ENCODE measurements around the gene RFPL3. TPM values are rescaled to one million over a fixed set of nuclear protein-coding genes. Genes with fewer than 3 reads are reported as not detected.

Gene RFPL3
- total RNA-seq, 1 experiment from 2014 or later, result not detected

DNA sequence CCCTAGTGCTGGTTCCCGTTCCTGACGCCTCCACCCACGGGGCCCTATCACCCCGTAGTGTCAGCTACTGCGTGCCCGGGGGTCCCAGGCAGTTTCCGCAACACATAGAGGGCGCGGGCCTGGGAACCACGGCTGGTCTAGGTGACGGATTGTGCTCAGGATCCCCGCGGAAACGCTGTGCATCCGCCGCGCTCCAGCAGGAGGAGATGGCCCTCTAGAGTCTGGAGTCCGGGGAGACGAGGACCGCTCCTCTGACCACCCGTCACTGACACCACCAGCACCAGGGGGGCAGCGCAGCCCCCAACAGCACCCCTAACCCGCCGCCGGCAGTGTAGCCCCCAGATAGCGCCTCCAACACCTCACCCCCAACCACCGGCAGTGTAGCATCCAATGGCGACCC, 4.4 kb upstream of the RFPL3 start:
- H3K79me2 ChIP-seq (ENCODE audit: low read length), result no peaks in the 10 kb centered on the region
- no peaks in the 10 kb centered on the region for H3F3A ChIP-seq (ENCODE audit: low read length, unreplicated experiment)
- POLR2A ChIA-PET (ENCODE audit: unreplicated experiment), result no interaction called here
- H3K27me3 ChIP-seq (ENCODE audit: low read length), result no peaks in the 10 kb centered on the region
- no peaks in the 10 kb centered on the region for H3K4me1 ChIP-seq (ENCODE audit: insufficient read depth, low read length)
- no peak overlapping the region for H2AFZ ChIP-seq (ENCODE audit: low read length)
- H3K9ac ChIP-seq (ENCODE audit: low read length), result no peak overlapping the region
- CTCF ChIA-PET, result no interaction called here
- BruUV-seq (replicated peaks), result no TSS peak
- H3K4me2 ChIP-seq (ENCODE audit: low read length), result no peak overlapping the region
- no peak overlapping the region for H3K4me3 ChIP-seq (ENCODE audit: low read length)
- no peak for ATAC-seq
- H3K9me3 ChIP-seq (ENCODE audit: low read length), result no peaks in the 10 kb centered on the region
- no peak for TF ChIP-seq EZH2 (IDR thresholded peaks at IDR 0.05; ENCODE audit: low read length, unreplicated experiment)
- no peak for TF ChIP-seq EZH2phosphoT487 (IDR thresholded peaks at IDR 0.05; ENCODE audit: borderline replicate concordance, low read length)
- TF ChIP-seq CTCF (conservative IDR thresholded peaks at IDR 0.05; ENCODE audit: low read depth, low read length), result no peak
- no peaks in the 10 kb centered on the region for H4K20me1 ChIP-seq (ENCODE audit: low read length)
- H3K27ac ChIP-seq (ENCODE audit: low read length), result no peak overlapping the region
- no peaks in the 10 kb centered on the region for H3K9me2 ChIP-seq (replicated peaks; ENCODE audit: low read length)
- intact Hi-C loops (cut with micrococcal nuclease), result no loop called here
- H3K36me3 ChIP-seq (ENCODE audit: low read depth, low read length), result no peaks in the 10 kb centered on the region
- no peak for DNase-seq

- Histone ChIP-seq H3F3A (ENCODE audit: low read length, unreplicated experiment) (no peaks in the 10 kb centered on the region), H3K9me3 (ENCODE audit: low read length) (no peaks in the 10 kb centered on the region), H3K27ac (ENCODE audit: low read length) (no peak overlapping the region), H3K4me2 (ENCODE audit: low read length) (no peak overlapping the region), H3K4me1 (ENCODE audit: insufficient read depth, low read length) (no peaks in the 10 kb centered on the region), H2AFZ (ENCODE audit: low read length) (no peak overlapping the region), H3K27me3 (ENCODE audit: low read length) (no peaks in the 10 kb centered on the region), H3K9ac (ENCODE audit: low read length) (no peak overlapping the region), H3K79me2 (ENCODE audit: low read length) (no peaks in the 10 kb centered on the region), H3K36me3 (ENCODE audit: low read depth, low read length) (no peaks in the 10 kb centered on the region), H3K4me3 (ENCODE audit: low read length) (no peak overlapping the region), H3K9me2 (replicated peaks; ENCODE audit: low read length) (no peaks in the 10 kb centered on the region), H4K20me1 (ENCODE audit: low read length) (no peaks in the 10 kb centered on the region)
- BruUV-seq (replicated peaks), result no TSS peak
- TF ChIP-seq CTCF (conservative IDR thresholded peaks at IDR 0.05; ENCODE audit: low read depth, low read length) (no peak), EZH2phosphoT487 (IDR thresholded peaks at IDR 0.05; ENCODE audit: borderline replicate concordance, low read length) (no peak), EZH2 (IDR thresholded peaks at IDR 0.05; ENCODE audit: low read length, unreplicated experiment) (no peak)
- ATAC-seq, result no peak
- CTCF ChIA-PET, result no interaction called here
- no peak for DNase-seq
- POLR2A ChIA-PET (ENCODE audit: unreplicated experiment), result no interaction called here
- intact Hi-C loops (cut with micrococcal nuclease), result no loop called here
Measured at GRCh38 chr22:32353840-32354239, 3.8 kb upstream of the RFPL3 start.

DNA sequence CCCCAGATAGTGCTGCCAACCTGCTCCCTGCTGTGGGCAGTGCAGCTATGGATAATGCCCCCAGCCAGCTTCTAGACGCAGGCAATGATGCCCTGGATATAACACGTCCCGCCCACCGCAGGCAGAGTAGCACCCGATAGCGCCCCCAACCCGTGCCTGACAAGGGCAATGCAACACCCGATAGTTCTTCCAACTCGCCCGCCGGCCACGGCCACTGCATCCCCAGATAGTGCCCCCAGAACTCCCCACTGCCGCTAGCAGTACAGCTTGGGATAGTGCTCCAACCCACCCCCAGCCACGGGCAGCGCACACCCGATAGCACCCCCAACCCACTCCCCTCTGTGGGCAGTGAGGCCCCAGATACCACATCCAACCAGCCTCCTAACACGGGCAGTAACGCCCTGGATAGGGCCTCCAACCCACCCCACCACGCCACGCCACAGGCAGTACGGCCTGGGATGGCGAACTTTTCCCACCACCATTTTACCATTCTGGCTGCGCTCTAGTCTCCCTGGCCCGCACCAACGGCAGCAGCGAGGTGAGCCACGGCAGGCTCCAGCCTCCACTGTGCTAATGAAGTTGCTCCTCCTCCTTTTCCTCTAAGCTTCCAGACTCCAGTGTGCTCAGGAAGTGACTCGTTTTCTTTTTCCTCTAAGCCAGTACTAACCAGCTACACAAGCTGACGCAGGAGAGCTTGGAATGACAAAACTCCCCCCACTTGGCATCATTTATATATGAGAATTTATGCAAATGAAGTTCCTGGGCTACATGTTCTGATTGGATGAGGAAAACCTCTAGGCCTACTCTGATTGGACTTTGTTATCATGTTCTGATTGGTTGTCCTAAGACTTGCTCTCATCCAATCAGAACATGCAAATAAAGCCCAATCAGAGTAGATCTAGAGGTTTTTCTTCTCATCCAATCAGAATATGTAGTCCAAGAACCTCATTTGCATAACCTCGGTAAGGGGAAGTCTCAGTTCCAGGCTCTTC, 3.0 kb upstream of the RFPL3 start:
- Histone ChIP-seq H3K9me2 (replicated peaks; ENCODE audit: low read length) (no peaks in the 10 kb centered on the region), H3K4me1 (ENCODE audit: insufficient read depth, low read length) (no peaks in the 10 kb centered on the region), H2AFZ (ENCODE audit: low read length) (no peak overlapping the region), H3K27ac (ENCODE audit: low read length) (no peak overlapping the region), H3K36me3 (ENCODE audit: low read depth, low read length) (no peaks in the 10 kb centered on the region), H3K9ac (ENCODE audit: low read length) (no peak overlapping the region), H3K79me2 (ENCODE audit: low read length) (no peaks in the 10 kb centered on the region), H3K27me3 (ENCODE audit: low read length) (no peaks in the 10 kb centered on the region), H3F3A (ENCODE audit: low read length, unreplicated experiment) (no peaks in the 10 kb centered on the region), H3K4me2 (ENCODE audit: low read length) (no peak overlapping the region), H4K20me1 (ENCODE audit: low read length) (no peaks in the 10 kb centered on the region), H3K9me3 (ENCODE audit: low read length) (no peaks in the 10 kb centered on the region), H3K4me3 (ENCODE audit: low read length) (no peak overlapping the region)
- intact Hi-C loops (cut with micrococcal nuclease), result no loop called here
- ChIA-PET POLR2A (ENCODE audit: unreplicated experiment) (no interaction called here), CTCF (no interaction called here)
- peak; percentile 49 for DNase-seq
- no peak for ATAC-seq
- no TSS peak for BruUV-seq (replicated peaks)
- TF ChIP-seq EZH2phosphoT487 (IDR thresholded peaks at IDR 0.05; ENCODE audit: borderline replicate concordance, low read length), result no peak
- no peak for TF ChIP-seq CTCF (conservative IDR thresholded peaks at IDR 0.05; ENCODE audit: low read depth, low read length)
- TF ChIP-seq EZH2 (IDR thresholded peaks at IDR 0.05; ENCODE audit: low read length, unreplicated experiment), result no peak
